Upper lobe of left lung (tissue), 6 donors: ENCODE measurements around the gene NADK2. TPM values are rescaled to one million over a fixed set of nuclear protein-coding genes. Genes with fewer than 3 reads are reported as not detected.
"Not testable (repeated sequence)": the region's sequence is repeated elsewhere in the genome, so short reads cannot be mapped to it uniquely, and the experiment has no call there.

ENCODE experiments used
- ATAC-seq, 2 donors: fragments of 200-7000 bp; cut with Tn5 transposase; one replicate each; pipeline ENCODE4 v1.9.1; 2022; ENCODE audit warnings: mild to moderate bottlenecking in 2 of 2, moderate library complexity in 2 of 2; ENCODE audit not compliant: low FRiP score in 2 of 2
- DNase-seq, 2 donors: peaks; one replicate each; pipeline ENCODE4 v3.0.0-alpha.2; 2019 to 2020
- H3K27ac ChIP-seq, 4 donors: fragments of 200-600 bp; sonication (generic); one replicate each; pipeline ENCODE4 v1.5.1; 2016 to 2019
- H3K27me3 ChIP-seq, 4 donors: fragments of 200-600 bp; sonication (generic); one replicate each; pipeline ENCODE4 v1.5.1; 2017 to 2019
- H3K36me3 ChIP-seq, 4 donors: fragments of 200-600 bp; sonication (generic); one replicate each; pipeline ENCODE4 v1.5.1; 2016 to 2019
- H3K4me1 ChIP-seq, 4 donors: fragments of 200-600 bp; sonication (generic); one replicate each; pipeline ENCODE4 v1.5.1; 2018 to 2019
- H3K4me3 ChIP-seq, 4 donors: fragments of 200-600 bp; sonication (generic); one replicate each; pipeline ENCODE4 v1.5.1; 2017 to 2019; ENCODE audit warnings: mild to moderate bottlenecking in 2 of 4, moderate library complexity in 1 of 4
- H3K9me3 ChIP-seq, 4 donors: fragments of 200-600 bp; sonication (generic); one replicate each; pipeline ENCODE4 v1.5.1; 2018 to 2019
- EP300 ChIP-seq, 4 donors: sonication (generic); formaldehyde crosslinking; IDR thresholded peaks; one replicate each; pipeline ENCODE4 v1.5.1; 2017; ENCODE audit warnings: antibody characterized with exemption in 4 of 4, control low read depth in 2 of 4
- POLR2A ChIP-seq, 4 donors: fragments of 450-650 bp; IDR thresholded peaks; one replicate each; pipeline ENCODE4 v1.5.1; 2016 to 2017; ENCODE audit warnings: antibody characterized with exemption in 4 of 4, mild to moderate bottlenecking in 2 of 4
- POLR2AphosphoS5 ChIP-seq, 2 donors: sonication (generic); formaldehyde crosslinking; IDR thresholded peaks; one replicate each; pipeline ENCODE4 v1.5.1; 2017; ENCODE audit warnings: antibody characterized with exemption in 2 of 2
- WGBS, 2 donors: methylation state at CpG; one replicate each; pipeline ENCODE4 v1.1.5; 2017 to 2018; 5-methylcytosine and 5-hydroxymethylcytosine counted together
- total RNA-seq, 6 donors: library from RNA; depleted of rRNA in 4 of 6; stranded (reverse); fragments of >200 nt in 4 of 6; gene quantifications; one replicate each; pipeline versions ENCODE4 v1.1.0 to v1.2.1, GENCODE V29; 2016 to 2021
- TF ChIP-seq, protein P1 (sequence below), 6 experiments: fragments of 450-650 bp in 4 of 6; fragments of 200-600 bp in 2 of 6; sonication (generic) in 2 of 6; IDR thresholded peaks; one replicate each; pipeline ENCODE4 v1.5.1; 2016 to 2019; ENCODE audit warnings: antibody characterized with exemption in 6 of 6
- donor health status: DM: no; HTN: no; CAD: no; lungs with moderate emphysema.
- donor health status: DM: no; HTN: yes; CAD: no; lungs with severe emphysema.

Gene NADK2
- total RNA-seq, 6 donors from 2014 or later, result 12.6 to 39.6 (median 19.9) TPM

DNA sequence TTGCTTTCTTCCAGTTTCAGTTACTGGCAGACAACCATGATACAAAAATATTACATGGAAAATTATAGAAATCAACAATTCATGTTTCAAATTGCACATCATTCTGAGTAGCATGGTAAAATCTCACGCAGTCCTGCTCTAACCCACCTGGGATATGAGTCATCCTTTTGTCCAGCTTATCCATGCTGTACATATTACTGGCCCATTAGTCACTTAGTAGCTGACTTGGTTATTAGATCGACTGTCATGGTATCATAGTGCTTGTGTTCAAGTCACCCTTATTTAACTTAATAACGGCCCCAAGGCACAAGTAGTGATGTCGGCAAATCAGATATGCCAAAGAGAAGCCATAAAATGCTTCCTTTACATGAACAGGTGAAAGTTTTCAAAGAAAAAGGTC, 41.2 kb downstream of the NADK2 start:
- TF ChIP-seq EP300 (IDR thresholded peaks at IDR 0.05) (no peak), POLR2A (IDR thresholded peaks at IDR 0.05) (no peak), POLR2AphosphoS5 (IDR thresholded peaks at IDR 0.05) (no peak)
- TF ChIP-seq, protein P1, sequence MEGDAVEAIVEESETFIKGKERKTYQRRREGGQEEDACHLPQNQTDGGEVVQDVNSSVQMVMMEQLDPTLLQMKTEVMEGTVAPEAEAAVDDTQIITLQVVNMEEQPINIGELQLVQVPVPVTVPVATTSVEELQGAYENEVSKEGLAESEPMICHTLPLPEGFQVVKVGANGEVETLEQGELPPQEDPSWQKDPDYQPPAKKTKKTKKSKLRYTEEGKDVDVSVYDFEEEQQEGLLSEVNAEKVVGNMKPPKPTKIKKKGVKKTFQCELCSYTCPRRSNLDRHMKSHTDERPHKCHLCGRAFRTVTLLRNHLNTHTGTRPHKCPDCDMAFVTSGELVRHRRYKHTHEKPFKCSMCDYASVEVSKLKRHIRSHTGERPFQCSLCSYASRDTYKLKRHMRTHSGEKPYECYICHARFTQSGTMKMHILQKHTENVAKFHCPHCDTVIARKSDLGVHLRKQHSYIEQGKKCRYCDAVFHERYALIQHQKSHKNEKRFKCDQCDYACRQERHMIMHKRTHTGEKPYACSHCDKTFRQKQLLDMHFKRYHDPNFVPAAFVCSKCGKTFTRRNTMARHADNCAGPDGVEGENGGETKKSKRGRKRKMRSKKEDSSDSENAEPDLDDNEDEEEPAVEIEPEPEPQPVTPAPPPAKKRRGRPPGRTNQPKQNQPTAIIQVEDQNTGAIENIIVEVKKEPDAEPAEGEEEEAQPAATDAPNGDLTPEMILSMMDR (IDR thresholded peaks at IDR 0.05), result no peak
- WGBS, 2 donors, result 93 to 95% methylated on average over 4 of the region's 4 CpGs

DNA sequence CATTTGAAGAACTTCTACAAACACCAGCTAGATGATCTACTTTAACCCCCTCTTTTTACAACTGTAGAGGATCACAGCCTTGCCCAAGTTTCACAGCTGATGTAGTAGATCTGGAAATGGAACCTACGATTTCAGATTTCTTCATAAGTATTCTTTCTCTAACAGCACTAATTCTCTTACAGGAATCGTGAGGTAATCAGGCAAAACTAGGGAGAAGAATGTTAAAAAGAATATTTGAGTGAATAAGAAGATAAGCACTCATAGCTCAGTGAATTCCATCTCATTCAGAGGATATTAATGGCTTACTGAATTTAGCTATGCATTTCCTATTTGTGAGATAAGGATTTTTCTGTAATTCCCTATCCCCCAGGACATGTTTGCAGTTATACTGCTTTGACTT, 42.1 kb downstream of the NADK2 start:
- H3K9me3 ChIP-seq, result no peaks in the 10 kb centered on the region
- H3K4me1 ChIP-seq, result peaks cover 0 to 3% (median 0%) of the 10 kb centered on the region in 4 donors
- H3K27ac ChIP-seq, result no peak overlapping the region
- DNase-seq (no peak), ATAC-seq (no peak)
- H3K36me3 ChIP-seq, result peaks cover 0 to 54% (median 18%) of the 10 kb centered on the region in 4 donors
- H3K27me3 ChIP-seq, result no peaks in the 10 kb centered on the region
- 63 to 72% methylated on average over 2 of the region's 2 CpGs for WGBS, 2 donors
- no peak overlapping the region for H3K4me3 ChIP-seq
- TF ChIP-seq POLR2AphosphoS5 (IDR thresholded peaks at IDR 0.05), result no peak
- TF ChIP-seq, protein P1 (IDR thresholded peaks at IDR 0.05), result no peak
- TF ChIP-seq EP300 (IDR thresholded peaks at IDR 0.05), result no peak
- TF ChIP-seq POLR2A (IDR thresholded peaks at IDR 0.05), result no peak

More for the DNA sequence above, 41.2 kb downstream of the NADK2 start:
- Histone ChIP-seq H3K36me3 (peaks cover 0 to 53% (median 13%) of the 10 kb centered on the region in 4 donors), H3K4me3 (no peak overlapping the region), H3K27ac (no peak overlapping the region), H3K4me1 (peaks cover 0 to 3% (median 0%) of the 10 kb centered on the region in 4 donors), H3K9me3 (no peaks in the 10 kb centered on the region), H3K27me3 (no peaks in the 10 kb centered on the region)
- DNase-seq (no peak), ATAC-seq (no peak)

DNA sequence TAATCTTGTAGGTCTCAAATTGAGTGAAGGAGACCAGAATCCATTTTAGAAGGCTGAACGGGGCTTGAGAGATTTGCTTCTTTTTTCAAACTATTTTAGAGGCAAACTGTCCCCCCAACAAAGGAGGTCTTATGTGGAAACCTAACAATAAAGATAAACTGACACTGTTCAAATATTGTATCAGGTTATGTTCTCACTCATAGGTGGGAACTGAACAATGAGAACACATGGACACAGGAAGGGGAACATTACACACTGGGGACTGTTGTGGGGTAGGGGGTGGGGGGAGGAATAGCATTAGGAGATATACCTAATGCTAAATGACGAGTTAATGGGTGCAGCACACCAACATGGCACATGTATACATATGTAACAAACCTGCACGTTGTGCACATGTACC, 42.9 kb downstream of the NADK2 start:
- peaks cover 0 to 62% (median 18%) of the 10 kb centered on the region in 4 donors for H3K36me3 ChIP-seq
- ATAC-seq, H3K27ac ChIP-seq, DNase-seq, H3K9me3 ChIP-seq, H3K4me3 ChIP-seq, H3K4me1 ChIP-seq, H3K27me3 ChIP-seq: not testable (repeated sequence)
- 74 to 81% methylated on average over 3 of the region's 3 CpGs for WGBS, 2 donors

DNA sequence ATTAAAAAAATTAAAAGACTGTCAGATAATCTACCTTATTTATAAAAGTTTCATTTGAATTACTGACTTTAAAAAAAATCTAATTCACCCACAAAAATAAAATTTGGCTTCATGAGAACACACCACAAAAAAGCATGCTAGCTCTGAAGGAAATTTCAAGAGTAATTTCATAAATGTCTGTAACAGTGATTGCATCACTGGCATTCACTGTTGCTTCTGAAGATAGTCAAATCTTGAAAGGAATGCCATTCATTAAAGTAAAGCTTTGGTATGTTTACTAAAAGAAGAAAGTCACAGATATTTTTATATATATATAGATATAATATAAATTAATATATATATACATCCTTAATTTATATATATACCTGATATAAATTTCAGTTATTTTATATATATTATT, 43.4 kb downstream of the NADK2 start:
- Histone ChIP-seq H3K4me3 (no peak overlapping the region), H3K9me3 (no peaks in the 10 kb centered on the region), H3K27me3 (no peaks in the 10 kb centered on the region), H3K4me1 (peaks cover 0 to 3% (median 0%) of the 10 kb centered on the region in 4 donors), H3K27ac (no peak overlapping the region), H3K36me3 (peaks cover 0 to 67% (median 18%) of the 10 kb centered on the region in 4 donors)
- no peak for TF ChIP-seq POLR2A (IDR thresholded peaks at IDR 0.05)
- no peak for TF ChIP-seq EP300 (IDR thresholded peaks at IDR 0.05)
- TF ChIP-seq POLR2AphosphoS5 (IDR thresholded peaks at IDR 0.05), result no peak
- TF ChIP-seq, protein P1 (IDR thresholded peaks at IDR 0.05), result no peak
- ATAC-seq, result no peak
- no peak for DNase-seq

DNA sequence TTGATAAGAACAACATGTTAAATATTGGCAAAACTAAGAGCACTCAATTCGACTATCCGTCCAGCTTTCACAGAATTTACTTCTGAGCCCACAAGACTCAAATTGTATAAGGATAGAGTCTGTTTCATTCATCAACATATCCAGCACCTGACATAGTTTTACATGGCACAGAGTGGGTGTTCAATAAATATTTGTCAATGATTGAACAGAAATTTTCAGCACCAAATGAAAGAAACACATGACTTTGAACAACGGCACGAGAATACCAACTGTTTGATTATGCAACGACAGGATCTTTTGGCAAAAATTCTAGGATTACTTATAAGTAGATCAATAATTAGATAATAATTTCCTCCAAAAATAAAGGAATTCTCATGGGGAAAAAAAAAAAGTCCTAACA, 48.0 kb downstream of the NADK2 start:
- DNase-seq (no peak), ATAC-seq (no peak)
- no peaks in the 10 kb centered on the region for H3K4me1 ChIP-seq
- H3K27ac ChIP-seq, result no peak overlapping the region
- TF ChIP-seq EP300 (IDR thresholded peaks at IDR 0.05), result no peak
- TF ChIP-seq, protein P1 (IDR thresholded peaks at IDR 0.05), result no peak
- TF ChIP-seq POLR2AphosphoS5 (IDR thresholded peaks at IDR 0.05), result no peak
- H3K27me3 ChIP-seq, result no peaks in the 10 kb centered on the region
- peaks cover 0 to 58% (median 12%) of the 10 kb centered on the region in 4 donors for H3K36me3 ChIP-seq
- no peak overlapping the region for H3K4me3 ChIP-seq
- H3K9me3 ChIP-seq, result peaks cover 0 to 7% (median 3%) of the 10 kb centered on the region in 4 donors
- 95 to 98% methylated on average over 5 of the region's 5 CpGs for WGBS, 2 donors

DNA sequence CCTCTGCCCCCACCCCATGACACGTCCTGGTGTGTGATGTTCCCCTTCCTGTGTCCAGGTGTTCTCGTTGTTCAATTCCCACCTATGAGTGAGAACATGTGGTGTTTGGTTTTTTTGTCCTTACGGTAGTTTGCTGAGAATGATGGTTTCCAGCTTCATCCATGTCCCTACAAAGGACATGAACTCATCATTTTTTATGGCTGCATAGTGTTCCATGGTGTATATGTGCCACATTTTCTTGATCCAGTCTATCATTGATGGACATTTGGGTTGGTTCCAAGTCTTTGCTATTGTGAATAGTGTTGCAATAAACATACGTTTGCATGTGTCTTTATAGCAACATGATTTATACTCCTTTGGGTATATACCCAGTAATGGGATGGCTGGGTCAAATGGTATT, 57.3 kb downstream of the NADK2 start:
- not testable (repeated sequence) for ATAC-seq, H3K4me3 ChIP-seq, H3K27me3 ChIP-seq, H3K27ac ChIP-seq, H3K9me3 ChIP-seq, DNase-seq, H3K4me1 ChIP-seq
- peaks cover 0 to 31% (median 3%) of the 10 kb centered on the region in 4 donors for H3K36me3 ChIP-seq
- WGBS, 2 donors, result 40 to 59% methylated on average over 2 to 3 of the region's 4 CpGs
